Stimulated activated CD8-positive, alpha-beta memory T cell treated with anti-CD3 and anti-CD28 coated beads, Interleukin-7, amount 100 ng/mL, for 48 hours (primary cell): Measurements from ENCODE around the gene PDE4B.

ENCODE experiments used
- DNase-seq, 2 donors: peaks; one replicate each; pipeline ENCODE4 v3.0.0-alpha.2; 2020; ENCODE audit warnings: low read depth in 1 of 2; ENCODE audit errors: extremely low read depth in 1 of 2

Gene PDE4B

GRCh38 chr1:66371233-66372005 is 578.7 kb downstream of the PDE4B start:
- peak in 1 of 2 donors; percentile 21 for DNase-seq

GRCh38 chr1:66372522-66373101 is 579.9 kb downstream of the PDE4B start:
- no peak for DNase-seq

- no peak for DNase-seq
Observed at GRCh38 chr1:66373157-66373591, 580.5 kb downstream of the PDE4B start.

GRCh38 chr1:66374148-66374547 is 581.5 kb downstream of the PDE4B start:
- no peak for DNase-seq

GRCh38 chr1:66374561-66375111 is 581.9 kb downstream of the PDE4B start:
- DNase-seq, result no peak

- no peak for DNase-seq
Observed at GRCh38 chr1:66375125-66375524, 582.4 kb downstream of the PDE4B start.

- DNase-seq, result no peak
Observed at GRCh38 chr1:66380452-66381212, 587.9 kb downstream of the PDE4B start.

- no peak for DNase-seq
Observed at GRCh38 chr1:66381621-66382275, 589.1 kb downstream of the PDE4B start.

GRCh38 chr1:66383168-66383567 is 590.5 kb downstream of the PDE4B start:
- DNase-seq, result no peak

GRCh38 chr1:66383611-66384010 is 590.9 kb downstream of the PDE4B start:
- DNase-seq, result no peak

GRCh38 chr1:66384258-66384921 is 591.7 kb downstream of the PDE4B start:
- no peak for DNase-seq

GRCh38 chr1:66386712-66387111 is 594.0 kb downstream of the PDE4B start:
- DNase-seq, result no peak

GRCh38 chr1:66388913-66389312 is 596.2 kb downstream of the PDE4B start:
- DNase-seq, result no peak

- no peak for DNase-seq
Observed at GRCh38 chr1:66393586-66394287, 601.0 kb downstream of the PDE4B start.

GRCh38 chr1:66394603-66395002 is 601.9 kb downstream of the PDE4B start:
- no peak for DNase-seq

GRCh38 chr1:66395202-66396061 is 602.7 kb downstream of the PDE4B start:
- no peak for DNase-seq

GRCh38 chr1:66396212-66396890 is 603.7 kb downstream of the PDE4B start:
- no peak for DNase-seq

- no peak for DNase-seq
Observed at GRCh38 chr1:66397192-66397591, 604.5 kb downstream of the PDE4B start.
